C4-2B (cell line): Measurements from ENCODE around the gene SLC3A2.

Experiments used
- ZFX ChIP-seq: fragments of 450-650 bp; IDR thresholded peaks from 2 replicates; pipeline ENCODE4 v1.6.1; 2017
- TF ChIP-seq, protein P1 (sequence below): fragments of 450-650 bp; conservative IDR thresholded peaks from 2 replicates; pipeline ENCODE4 v1.5.1; 2017; ENCODE audit warnings: mild to moderate bottlenecking

DNA sequence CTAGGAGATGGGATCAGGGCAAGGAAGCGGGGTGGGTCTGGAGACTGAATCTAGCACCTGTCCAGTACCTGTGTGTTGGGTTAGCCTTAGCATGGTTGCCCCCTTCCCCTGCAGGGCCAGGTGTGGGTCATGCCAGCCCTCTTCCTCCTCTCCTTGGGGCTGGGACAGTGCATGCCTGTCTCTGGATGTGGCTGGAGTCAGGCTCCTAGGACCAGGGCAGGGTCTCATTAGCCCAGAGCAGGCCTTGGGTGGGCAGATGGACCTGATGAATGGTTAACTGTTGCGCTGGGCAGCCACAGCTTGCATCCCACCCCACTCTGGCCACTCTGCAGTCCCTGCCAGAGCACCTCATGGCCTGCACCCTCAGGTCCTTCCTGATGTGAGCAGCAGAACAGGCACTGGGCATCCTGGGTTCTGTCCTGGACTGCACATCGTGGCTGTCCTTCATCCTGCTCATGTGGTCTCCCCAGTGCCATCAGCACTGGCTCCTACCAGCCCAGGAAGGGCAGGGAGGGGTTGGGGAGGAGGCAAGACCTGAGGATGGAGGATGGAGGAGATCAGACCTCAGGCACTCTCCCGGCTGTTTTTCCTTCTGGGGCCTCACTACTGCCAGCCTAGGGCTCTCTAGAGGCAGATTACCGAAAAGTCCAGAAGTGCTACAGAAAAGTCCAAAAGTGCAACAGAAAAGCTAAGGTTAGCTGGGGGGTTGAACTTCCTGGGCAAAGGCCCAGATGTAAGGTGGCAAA is 53.2 kb downstream of the SLC3A2 start:
- TF ChIP-seq, protein P1, sequence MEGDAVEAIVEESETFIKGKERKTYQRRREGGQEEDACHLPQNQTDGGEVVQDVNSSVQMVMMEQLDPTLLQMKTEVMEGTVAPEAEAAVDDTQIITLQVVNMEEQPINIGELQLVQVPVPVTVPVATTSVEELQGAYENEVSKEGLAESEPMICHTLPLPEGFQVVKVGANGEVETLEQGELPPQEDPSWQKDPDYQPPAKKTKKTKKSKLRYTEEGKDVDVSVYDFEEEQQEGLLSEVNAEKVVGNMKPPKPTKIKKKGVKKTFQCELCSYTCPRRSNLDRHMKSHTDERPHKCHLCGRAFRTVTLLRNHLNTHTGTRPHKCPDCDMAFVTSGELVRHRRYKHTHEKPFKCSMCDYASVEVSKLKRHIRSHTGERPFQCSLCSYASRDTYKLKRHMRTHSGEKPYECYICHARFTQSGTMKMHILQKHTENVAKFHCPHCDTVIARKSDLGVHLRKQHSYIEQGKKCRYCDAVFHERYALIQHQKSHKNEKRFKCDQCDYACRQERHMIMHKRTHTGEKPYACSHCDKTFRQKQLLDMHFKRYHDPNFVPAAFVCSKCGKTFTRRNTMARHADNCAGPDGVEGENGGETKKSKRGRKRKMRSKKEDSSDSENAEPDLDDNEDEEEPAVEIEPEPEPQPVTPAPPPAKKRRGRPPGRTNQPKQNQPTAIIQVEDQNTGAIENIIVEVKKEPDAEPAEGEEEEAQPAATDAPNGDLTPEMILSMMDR: no peak
- no peak for TF ChIP-seq ZFX
